GM21526 (cell line): ENCODE measurements around the gene SP9.
"Not testable (repeated sequence)": the region's sequence is repeated elsewhere in the genome, so short reads cannot be mapped to it uniquely, and the experiment has no call there.

Experiments
- ATAC-seq: cut with Tn5 transposase; IDR thresholded peaks from one replicate; pipeline ENCODE4 v1.9.1; 2021; ENCODE audit warnings: moderate library complexity; ENCODE audit not compliant: unreplicated experiment, low FRiP score

Gene SP9

DNA sequence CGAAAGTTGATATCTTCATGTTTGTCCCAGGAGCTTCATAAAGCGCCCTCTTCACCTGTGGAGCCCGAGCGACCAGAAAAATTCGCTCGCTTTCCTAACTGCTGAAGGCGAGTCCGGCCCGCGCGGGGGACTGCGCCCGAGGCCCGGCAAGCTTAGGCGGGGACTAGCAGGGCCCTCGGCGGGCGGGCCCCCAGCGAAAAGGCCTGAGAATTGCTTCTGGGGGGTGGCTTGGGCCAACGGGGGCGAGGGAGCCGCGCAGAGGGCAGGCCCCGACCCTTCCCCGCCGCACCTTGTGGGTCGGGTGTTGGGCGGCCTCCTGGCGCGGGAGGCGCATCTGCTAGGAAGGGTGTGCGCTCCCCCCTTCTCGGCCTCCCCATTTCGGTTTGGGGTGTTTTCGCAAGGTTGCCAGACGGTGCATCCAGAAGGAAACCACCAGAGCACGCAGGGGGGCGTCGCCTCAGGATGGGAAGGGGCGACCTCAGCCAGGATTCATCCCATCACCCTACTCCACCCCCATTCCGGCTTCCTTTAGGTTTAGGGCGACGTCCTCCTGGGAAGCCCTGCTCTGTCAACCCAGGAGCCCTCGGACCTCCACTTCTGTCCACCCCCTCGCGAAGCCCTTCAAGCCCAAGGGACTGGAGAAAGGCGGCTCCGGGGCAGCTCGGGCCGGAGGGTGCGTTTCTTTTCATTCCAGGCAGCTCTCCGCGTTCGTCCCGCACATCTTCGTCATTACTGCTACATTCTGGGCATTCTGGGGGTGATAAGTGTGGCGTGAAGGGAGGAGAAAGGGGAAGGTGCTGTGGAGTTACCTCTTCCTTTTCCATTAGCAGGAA, 9.1 kb downstream of the SP9 start:
- ATAC-seq: no peak

GRCh38 chr2:174344716-174345461, 10.1 kb downstream of the SP9 start:
- ATAC-seq: no peak

DNA sequence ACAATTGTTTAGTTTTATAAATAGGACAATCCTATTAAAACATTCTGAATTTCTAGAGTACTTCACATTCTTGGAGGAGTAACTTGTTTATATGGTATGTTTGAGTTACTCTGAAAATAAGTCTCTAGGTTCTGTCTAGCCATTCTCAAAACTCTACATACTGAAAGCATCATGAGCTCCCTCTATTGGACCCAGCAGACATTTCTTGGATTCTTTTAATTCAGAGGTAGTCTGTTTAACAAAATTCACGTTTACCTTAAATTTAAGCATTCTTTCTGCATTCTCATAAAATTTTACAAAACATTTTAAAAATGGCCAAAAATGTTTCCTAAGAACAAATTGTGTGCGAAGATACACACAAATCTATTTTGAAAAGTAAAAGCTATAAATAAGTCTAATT, 15.3 kb downstream of the SP9 start:
- ATAC-seq: no peak

GRCh38 chr2:174350593-174351181, 15.9 kb downstream of the SP9 start:
- ATAC-seq: no peak

DNA sequence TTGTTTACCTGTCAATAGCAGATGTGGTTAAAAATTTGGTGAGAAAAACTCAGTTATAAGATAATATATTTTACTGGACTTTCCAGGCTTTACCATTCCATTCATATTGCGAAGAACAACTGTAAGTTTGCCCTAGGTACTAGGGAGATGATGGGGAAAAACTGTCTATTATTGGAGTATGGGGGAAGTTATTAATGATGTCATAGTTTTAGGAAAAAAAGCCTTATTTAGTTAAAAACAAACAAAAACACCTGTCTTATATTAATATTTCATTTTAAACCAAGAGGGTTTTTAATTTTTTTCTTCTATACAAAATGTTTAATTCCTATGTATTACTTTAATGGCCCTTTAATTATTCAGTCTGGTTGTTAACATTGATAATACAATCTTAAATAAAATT, 18.2 kb downstream of the SP9 start:
- ATAC-seq: no peak

DNA sequence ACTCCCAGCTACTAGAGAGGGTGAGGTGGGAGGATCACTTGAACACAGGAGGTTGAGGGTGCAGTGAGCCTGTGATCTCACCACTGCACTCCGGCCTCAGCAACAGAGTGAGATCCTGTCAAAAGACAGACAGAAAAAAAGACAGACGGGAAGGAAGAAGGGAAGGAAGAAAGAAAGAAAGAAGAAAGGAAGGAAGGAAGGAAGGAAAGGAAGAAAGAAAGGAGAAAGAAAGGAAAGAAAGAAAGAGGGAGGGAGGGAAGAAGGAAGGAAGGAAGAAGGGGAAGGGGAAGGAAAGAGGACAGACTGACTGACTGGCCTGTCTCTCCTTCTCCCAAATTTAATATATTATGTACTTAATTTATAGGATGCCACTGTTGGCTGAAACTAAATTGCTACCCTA, 21.6 kb downstream of the SP9 start:
- ATAC-seq: no peak

- not testable (repeated sequence) for ATAC-seq
Measured at GRCh38 chr2:174359663-174360062, 24.9 kb downstream of the SP9 start.

DNA sequence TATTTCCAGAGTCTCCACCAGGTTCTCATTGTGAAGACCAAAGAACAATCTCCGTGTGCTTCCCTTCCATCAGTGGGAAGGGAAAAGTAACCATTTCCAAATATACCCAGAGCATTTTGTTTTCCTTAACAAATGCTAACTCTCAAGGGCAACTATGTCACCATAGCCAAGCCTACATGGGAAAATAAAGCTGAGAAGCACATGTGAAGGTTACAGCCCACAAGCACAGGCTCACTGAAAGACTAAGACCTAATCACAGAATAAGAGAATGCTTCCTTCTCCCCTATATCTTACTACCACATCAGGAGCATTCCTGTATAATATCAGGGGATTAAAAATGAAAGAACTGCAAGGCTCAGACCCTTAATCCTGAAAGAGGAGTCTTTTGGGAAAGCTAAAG, 28.2 kb downstream of the SP9 start:
- ATAC-seq: no peak

- ATAC-seq: not testable (repeated sequence)
Measured at GRCh38 chr2:174363492-174364225, 28.9 kb downstream of the SP9 start.

DNA sequence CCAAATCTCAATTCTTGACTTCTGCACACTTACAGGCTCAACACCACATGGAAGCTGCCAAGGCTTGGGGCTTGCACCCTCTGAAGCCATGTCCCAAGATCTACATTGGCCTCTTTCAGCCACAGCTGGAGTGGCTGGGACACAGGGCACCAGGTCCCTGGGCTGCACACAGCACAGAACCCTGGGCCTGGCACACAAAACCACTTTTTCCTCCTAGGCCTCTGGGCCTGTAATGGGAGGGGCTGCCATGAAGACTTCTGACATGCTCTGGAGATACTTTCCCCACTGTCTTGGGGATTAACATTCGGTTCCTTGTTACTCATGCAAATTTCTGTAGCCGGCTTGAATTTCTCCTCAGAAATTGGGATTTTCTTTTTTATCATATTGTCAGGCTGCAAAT, 29.9 kb downstream of the SP9 start:
- no peak for ATAC-seq

DNA sequence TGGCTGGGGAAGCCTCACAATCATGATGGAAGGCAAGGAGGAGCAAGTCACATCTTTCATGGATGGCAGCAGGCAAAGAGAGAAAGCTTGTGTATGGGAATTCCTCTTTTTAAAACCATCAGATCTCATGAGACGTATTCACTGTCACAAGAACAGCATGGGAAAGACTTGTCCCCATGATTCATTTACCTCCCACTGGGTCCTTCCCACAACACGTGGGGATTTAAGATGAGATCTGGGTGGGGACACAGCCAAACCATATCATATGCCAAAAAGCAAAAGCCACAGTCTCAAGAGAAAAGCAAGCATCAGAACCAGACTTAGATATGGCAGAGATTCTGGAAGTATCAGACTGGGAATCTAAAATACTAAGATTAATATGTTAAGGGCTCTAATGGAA, 30.8 kb downstream of the SP9 start:
- ATAC-seq: no peak

DNA sequence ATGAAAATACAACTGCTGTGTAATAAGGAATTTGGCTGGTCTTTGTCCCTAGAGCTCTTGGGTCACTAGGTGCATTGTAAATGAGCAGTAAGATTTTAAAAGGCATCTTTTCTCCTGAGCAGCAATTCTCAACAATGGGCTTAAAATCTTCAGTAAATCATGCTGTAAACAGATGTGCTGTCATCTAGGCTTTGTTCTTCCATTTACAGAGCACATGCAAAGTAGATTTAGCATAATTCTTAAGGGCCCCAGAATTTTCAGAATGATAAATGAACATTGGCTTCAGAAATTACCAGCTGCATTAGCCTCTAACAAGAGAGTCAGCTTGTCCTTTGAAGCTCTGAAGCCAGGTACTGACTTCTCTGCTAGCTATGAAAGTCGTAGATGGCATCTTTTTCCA, 33.9 kb downstream of the SP9 start:
- no peak for ATAC-seq

DNA sequence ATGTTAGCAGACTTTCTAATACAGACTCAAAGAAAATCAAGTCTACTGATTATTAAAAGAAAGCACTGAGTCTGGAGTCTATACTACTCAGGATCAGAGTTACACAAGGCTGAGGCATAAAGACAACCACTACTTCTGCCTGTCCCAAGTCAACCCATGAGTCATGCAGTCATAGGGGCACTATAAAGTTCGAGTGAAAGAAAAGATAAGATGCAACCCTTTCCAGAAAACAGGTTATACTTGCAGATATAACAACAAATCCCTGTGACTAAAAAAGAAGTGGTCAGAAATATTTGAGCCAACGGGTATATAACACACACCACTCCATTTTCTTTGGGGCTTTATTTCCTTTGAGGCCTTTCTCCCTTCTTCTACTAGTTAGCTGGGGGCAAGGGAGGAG, 42.2 kb downstream of the SP9 start:
- ATAC-seq: no peak

- no peak for ATAC-seq
Measured at GRCh38 chr2:174383796-174384195, 49.0 kb downstream of the SP9 start.

DNA sequence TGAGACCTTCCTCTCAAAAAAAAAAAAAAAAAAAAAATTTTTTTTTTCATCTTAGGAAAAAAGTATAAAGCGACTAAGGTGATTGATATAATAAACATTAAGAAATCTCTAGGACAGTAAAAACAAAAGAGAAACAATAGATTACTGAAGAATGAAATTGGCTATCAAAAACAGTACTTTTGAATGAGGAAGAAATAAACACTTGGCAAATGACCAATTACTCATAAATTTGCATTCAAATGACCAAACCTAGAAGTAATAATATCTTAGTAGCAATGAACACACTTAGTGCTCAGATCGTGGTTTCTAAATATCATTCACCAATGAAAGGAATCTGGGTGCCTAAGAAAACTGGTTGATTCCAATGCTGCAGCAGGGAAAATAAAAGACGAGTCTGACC, 50.4 kb downstream of the SP9 start:
- ATAC-seq: no peak
